Vagina (tissue), 2 donors: ENCODE measurements around the gene PLCB2. TPM values are rescaled to one million over a fixed set of nuclear protein-coding genes. Genes with fewer than 3 reads are reported as not detected.

Experiments
- DNase-seq, 2 donors: peaks; one replicate each; pipeline ENCODE4 v3.0.0-alpha.2; 2017; ENCODE audit errors: extremely low spot score in 2 of 2
- H3K27ac ChIP-seq: fragments of 200-600 bp; sonication (generic); one replicate; pipeline ENCODE4 v1.5.1; 2019
- H3K27me3 ChIP-seq: fragments of 200-600 bp; sonication (generic); one replicate; pipeline ENCODE4 v1.5.1; 2019
- H3K36me3 ChIP-seq, 2 donors: fragments of 200-600 bp; sonication (generic); one replicate each; pipeline ENCODE4 v1.5.1; 2017 to 2019
- H3K4me1 ChIP-seq: fragments of 200-600 bp; sonication (generic); one replicate; pipeline ENCODE4 v1.5.1; 2019
- H3K4me3 ChIP-seq, 2 donors: fragments of 200-600 bp; sonication (generic); 1 replicate in 1 of 2; 2 replicates in 1 of 2; pipeline ENCODE4 v1.5.1; 2016 to 2019
- H3K9me3 ChIP-seq: fragments of 200-600 bp; sonication (generic); one replicate; pipeline ENCODE4 v1.5.1; 2019
- POLR2A ChIP-seq, 2 donors: fragments of 450-650 bp; IDR thresholded peaks; one replicate each; pipeline ENCODE4 v1.6.1; 2017; ENCODE audit warnings: antibody characterized with exemption in 2 of 2, mild to moderate bottlenecking in 2 of 2, moderate library complexity in 2 of 2
- POLR2AphosphoS5 ChIP-seq, 2 donors: sonication (generic); formaldehyde crosslinking; IDR thresholded peaks; one replicate each; pipeline ENCODE4 v1.9.0; 2017; ENCODE audit warnings: antibody characterized with exemption in 2 of 2, mild to moderate bottlenecking in 2 of 2, low read depth in 1 of 2; ENCODE audit not compliant: insufficient read depth in 1 of 2
- intact Hi-C: fragments of 100-400 bp; cut with DNase I; formaldehyde crosslinking; loops from one replicate; pipeline ENCODE4 v1.15.1; 2023
- total RNA-seq: library from RNA; depleted of rRNA; stranded (reverse); fragments of >200 nt; gene quantifications from one replicate; pipeline ENCODE4 v1.2.3, GENCODE V29; 2016
- TF ChIP-seq, protein P1 (sequence below), 3 experiments: fragments of 450-650 bp in 2 of 3; fragments of 200-600 bp in 1 of 3; sonication (generic) in 1 of 3; IDR thresholded peaks; one replicate each; pipeline ENCODE4 v1.5.1; 2017 to 2019; ENCODE audit warnings: antibody characterized with exemption in 3 of 3, mild to moderate bottlenecking in 2 of 3, moderate library complexity in 2 of 3

PLCB2 gene
- total RNA-seq, 1 donor from 2014 or later: 14.0 TPM

DNA sequence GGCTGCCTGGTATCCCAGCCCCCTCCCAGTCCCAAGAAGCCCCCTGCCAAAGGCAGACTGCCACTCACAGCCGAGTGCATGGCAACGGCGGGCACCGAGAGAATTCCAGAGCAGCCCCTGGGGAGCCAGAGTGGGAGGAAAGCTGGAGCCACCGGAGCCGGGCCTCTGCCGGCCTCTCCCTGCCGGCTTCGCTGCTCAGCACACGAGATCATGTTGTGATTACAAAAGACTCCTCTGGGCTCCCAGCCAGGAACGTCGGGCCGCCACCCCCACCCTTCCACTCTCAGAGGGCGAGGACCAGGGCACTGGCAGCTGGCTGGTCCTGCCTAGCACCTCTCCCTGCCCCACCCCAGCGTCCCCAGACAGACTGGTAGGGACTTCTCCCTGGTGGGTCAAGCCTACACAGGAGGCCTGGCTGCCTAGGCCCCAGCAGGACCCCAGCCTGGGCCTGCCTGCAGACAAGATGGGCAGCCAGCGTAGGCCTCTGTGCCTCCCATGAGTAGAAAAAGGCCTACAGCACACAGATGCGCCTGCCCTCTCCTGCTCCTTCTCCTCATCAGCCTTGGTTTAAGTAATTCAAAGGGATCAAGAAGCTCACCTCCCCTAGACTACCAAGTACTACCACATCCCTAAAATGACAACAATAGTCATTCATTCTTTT lies 33.1 kb upstream of the PLCB2 start, which contains the start of gene CCDC9B:
Gene CCDC9B, minus strand, starts transcription at position 200 of the 661 bp plus-strand sequence. Its CDS starts 120 bp downstream, at position 80.
- intact Hi-C loops: loop anchor here (10.0 kb wide), 1 partner anchor 84 kb away; no protein-coding TSS in a partner anchor
- peaks cover 84% of the 10 kb centered on the region for H3K4me1 ChIP-seq

DNA sequence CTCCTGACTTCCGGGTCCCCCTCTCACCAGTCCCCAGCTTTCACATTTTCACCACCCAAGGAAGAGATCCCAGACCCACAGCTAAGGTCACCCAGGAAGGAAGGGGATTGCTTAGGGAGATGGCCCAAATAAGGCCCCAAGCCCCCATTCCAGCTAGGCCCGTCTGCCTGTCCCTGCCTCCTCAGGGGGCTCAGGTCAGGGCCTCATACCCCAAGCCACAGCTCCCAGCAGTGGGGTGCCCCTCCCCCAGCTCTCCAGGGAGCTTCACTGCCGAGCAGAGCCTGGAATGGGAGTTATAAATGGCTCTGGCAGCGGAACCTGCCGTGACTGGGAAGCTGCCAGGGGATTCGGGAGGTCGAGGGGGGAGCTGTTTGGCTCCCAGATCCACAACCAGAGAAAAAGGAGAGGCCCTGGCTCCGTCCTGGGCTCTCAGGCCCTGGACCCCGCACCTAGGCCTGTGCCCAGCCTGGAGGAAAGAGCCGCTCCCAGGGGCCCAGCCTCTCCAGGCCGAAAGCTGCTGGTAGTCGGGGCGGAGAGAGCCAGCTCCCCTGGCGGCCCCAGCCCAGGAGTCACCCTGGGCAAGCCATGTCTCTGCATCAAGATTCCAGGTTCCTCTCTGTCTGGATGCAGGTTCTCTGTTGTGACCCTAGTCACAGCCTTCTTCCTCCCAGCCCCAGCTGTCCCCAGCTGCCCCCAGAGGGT lies 32.5 kb upstream of the PLCB2 start:
- peak overlapping the region; percentile 94 for H3K27ac ChIP-seq
- no peaks in the 10 kb centered on the region for H3K9me3 ChIP-seq
- DNase-seq: no peak
- no peaks in the 10 kb centered on the region for H3K36me3 ChIP-seq
- TF ChIP-seq, protein P1, sequence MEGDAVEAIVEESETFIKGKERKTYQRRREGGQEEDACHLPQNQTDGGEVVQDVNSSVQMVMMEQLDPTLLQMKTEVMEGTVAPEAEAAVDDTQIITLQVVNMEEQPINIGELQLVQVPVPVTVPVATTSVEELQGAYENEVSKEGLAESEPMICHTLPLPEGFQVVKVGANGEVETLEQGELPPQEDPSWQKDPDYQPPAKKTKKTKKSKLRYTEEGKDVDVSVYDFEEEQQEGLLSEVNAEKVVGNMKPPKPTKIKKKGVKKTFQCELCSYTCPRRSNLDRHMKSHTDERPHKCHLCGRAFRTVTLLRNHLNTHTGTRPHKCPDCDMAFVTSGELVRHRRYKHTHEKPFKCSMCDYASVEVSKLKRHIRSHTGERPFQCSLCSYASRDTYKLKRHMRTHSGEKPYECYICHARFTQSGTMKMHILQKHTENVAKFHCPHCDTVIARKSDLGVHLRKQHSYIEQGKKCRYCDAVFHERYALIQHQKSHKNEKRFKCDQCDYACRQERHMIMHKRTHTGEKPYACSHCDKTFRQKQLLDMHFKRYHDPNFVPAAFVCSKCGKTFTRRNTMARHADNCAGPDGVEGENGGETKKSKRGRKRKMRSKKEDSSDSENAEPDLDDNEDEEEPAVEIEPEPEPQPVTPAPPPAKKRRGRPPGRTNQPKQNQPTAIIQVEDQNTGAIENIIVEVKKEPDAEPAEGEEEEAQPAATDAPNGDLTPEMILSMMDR (IDR thresholded peaks at IDR 0.05): no peak
- TF ChIP-seq POLR2A (IDR thresholded peaks at IDR 0.05): no peak
- no peak for TF ChIP-seq POLR2AphosphoS5 (IDR thresholded peaks at IDR 0.05; ENCODE audit: insufficient read depth in 1 of 2, low read depth in 1 of 2)
- H3K27me3 ChIP-seq: no peaks in the 10 kb centered on the region
- intact Hi-C loops: loop anchor here (10.0 kb wide), 1 partner anchor 85 kb away; no protein-coding TSS in a partner anchor
- peak overlapping the region; percentile 44 to 45 for H3K4me3 ChIP-seq
- H3K4me1 ChIP-seq: peaks cover 89% of the 10 kb centered on the region

More for the DNA sequence above, 33.1 kb upstream of the PLCB2 start, which contains the start of gene CCDC9B:
- no peak for DNase-seq
- H3K36me3 ChIP-seq: no peaks in the 10 kb centered on the region
- peak; percentile 86 to 87 for TF ChIP-seq POLR2AphosphoS5 (IDR thresholded peaks at IDR 0.05; ENCODE audit: insufficient read depth in 1 of 2, low read depth in 1 of 2)
- TF ChIP-seq, protein P1 (IDR thresholded peaks at IDR 0.05): no peak
- TF ChIP-seq POLR2A (IDR thresholded peaks at IDR 0.05): peak in 1 of 2 donors; percentile 13
- peak within 1 kb of the TSS; percentile 94 for H3K27ac ChIP-seq
- H3K27me3 ChIP-seq: no peaks in the 10 kb centered on the region
- peak within 1 kb of the TSS; percentile 44 to 45 for H3K4me3 ChIP-seq
- H3K9me3 ChIP-seq: no peaks in the 10 kb centered on the region

DNA sequence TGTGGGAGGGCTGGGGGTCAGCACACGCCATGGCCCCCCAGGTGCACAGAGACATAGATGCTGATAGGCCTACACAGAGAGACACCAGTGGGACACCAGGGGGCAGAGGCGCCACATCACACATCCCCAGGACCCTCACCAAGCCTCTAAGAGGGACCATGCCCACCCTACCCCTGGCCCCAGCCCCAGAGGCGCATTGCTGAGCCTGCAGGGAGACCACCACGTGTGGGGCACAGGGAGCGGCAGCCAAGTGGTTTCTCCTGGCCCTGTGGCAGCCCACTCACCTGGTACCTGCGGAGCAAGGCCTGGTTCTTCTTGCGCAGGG lies 31.8 kb upstream of the PLCB2 start:
- peak overlapping the region; percentile 44 to 45 for H3K4me3 ChIP-seq
- intact Hi-C loops: no loop called here
- DNase-seq: no peak
- TF ChIP-seq, protein P1 (IDR thresholded peaks at IDR 0.05): peak in 1 of 3 experiments; percentile 1
- no peak for TF ChIP-seq POLR2AphosphoS5 (IDR thresholded peaks at IDR 0.05; ENCODE audit: insufficient read depth in 1 of 2, low read depth in 1 of 2)
- no peaks in the 10 kb centered on the region for H3K36me3 ChIP-seq
- H3K4me1 ChIP-seq: peaks cover 89% of the 10 kb centered on the region
- no peaks in the 10 kb centered on the region for H3K9me3 ChIP-seq
- H3K27ac ChIP-seq: peak overlapping the region; percentile 94
- H3K27me3 ChIP-seq: no peaks in the 10 kb centered on the region

DNA sequence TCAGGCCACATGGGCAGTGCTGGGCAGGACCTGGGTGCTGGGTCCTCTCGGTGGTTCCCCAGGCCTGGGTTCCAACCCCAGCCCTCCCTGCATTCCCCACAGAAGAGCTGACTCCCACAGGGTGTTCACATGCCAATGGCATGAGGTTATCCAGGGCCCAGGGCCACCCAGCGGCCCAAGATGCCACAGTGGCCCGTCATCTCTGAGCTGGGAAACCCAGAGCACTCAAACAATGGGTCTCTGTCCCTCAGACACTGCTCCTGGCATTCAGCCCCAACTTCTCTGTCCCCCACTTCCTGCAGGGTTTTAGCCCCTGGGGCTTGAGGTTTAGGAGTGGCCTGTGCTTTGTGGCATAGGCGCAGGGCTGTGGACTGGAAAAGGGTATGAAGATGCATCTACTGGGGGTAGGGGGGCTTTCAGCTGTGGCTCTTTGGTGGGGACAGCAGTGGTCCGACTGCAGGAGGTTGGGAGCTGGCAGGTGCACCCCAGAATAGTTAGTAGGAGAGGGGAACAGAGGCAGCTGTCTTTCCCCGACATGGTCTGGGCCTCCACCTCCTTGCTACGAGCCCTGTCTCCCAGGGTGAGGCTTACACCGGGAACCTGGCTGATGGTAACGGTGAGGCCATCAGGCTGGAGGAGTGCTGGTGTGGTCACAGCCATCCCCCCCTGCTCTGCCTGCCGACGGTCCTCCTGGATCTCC lies 31.3 kb upstream of the PLCB2 start:
- no peak for DNase-seq
- Histone ChIP-seq H3K27ac (peak overlapping the region; percentile 94), H3K9me3 (no peaks in the 10 kb centered on the region), H3K27me3 (no peaks in the 10 kb centered on the region), H3K4me1 (peaks cover 89% of the 10 kb centered on the region), H3K36me3 (no peaks in the 10 kb centered on the region), H3K4me3 (peak overlapping the region; percentile 44 to 45)
- intact Hi-C loops: no loop called here
- TF ChIP-seq POLR2AphosphoS5 (IDR thresholded peaks at IDR 0.05; ENCODE audit: insufficient read depth in 1 of 2, low read depth in 1 of 2): peak in 1 of 2 donors; percentile 20
- no peak for TF ChIP-seq POLR2A (IDR thresholded peaks at IDR 0.05)

DNA sequence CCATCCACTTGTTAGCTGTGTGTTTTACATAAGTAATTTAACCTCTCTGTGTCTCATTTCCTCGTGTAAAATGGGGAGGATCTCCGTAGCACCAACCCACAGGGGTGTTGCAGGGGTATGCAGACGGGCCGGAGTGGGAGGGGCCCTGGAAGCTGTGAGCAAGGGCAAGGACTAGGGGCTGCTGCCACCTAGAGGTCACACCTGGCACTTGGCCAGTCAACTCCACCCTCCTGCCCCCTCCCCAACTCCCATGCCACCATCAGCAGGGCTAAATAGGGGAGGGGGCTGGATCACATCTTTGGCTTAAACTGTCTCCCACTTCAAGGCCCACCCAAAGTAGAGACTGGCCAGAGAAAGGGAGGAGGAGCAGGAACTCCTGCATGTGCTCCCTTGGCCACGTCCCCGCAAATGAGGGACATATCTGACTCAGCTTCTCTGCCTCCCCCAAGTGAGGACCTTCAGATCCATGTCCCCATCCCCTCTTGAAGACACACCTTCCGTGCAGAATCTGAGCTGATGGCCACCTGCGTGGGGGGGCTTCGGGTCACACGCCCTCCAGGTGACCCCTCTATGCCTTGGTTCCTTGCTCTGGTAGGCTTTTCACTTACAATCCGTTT lies 30.4 kb upstream of the PLCB2 start:
- peaks cover 88% of the 10 kb centered on the region for H3K4me1 ChIP-seq
- no peak overlapping the region for H3K4me3 ChIP-seq
- intact Hi-C loops: no loop called here
- no peaks in the 10 kb centered on the region for H3K36me3 ChIP-seq
- peak overlapping the region; percentile 94 for H3K27ac ChIP-seq
- no peak for DNase-seq
- H3K9me3 ChIP-seq: no peaks in the 10 kb centered on the region
- TF ChIP-seq, protein P1 (IDR thresholded peaks at IDR 0.05): peak in 2 of 3 experiments; percentile 40 to 52
- peak in 1 of 2 donors; percentile 38 for TF ChIP-seq POLR2AphosphoS5 (IDR thresholded peaks at IDR 0.05; ENCODE audit: insufficient read depth in 1 of 2, low read depth in 1 of 2)
- no peak for TF ChIP-seq POLR2A (IDR thresholded peaks at IDR 0.05)
- H3K27me3 ChIP-seq: no peaks in the 10 kb centered on the region
